ENCODE results near the gene NFE2L2. TPM values are rescaled to one million over a fixed set of nuclear protein-coding genes. Genes with fewer than 3 reads are reported as not detected.
"Not testable (repeated sequence)": the region's sequence is repeated elsewhere in the genome, so short reads cannot be mapped to it uniquely, and the experiment has no call there.

Gene NFE2L2
- total RNA-seq, 4 donors from 2014 or later: 33.0 to 93.3 (median 59.1) TPM

GRCh38 chr2:177221534-177221933 lies 43.0 kb downstream of the NFE2L2 start:
- H3K27me3 ChIP-seq: no peaks in the 10 kb centered on the region
- DNase-seq (no peak), ATAC-seq (no peak)
- H3K4me1 ChIP-seq: peaks cover 19 to 26% of the 10 kb centered on the region in 2 donors
- intact Hi-C loops (cut with DNase I; ENCODE audit: low total_unique reads): no loop called here
- TF ChIP-seq CTCF (IDR thresholded peaks at IDR 0.05 in 4 of 5, conservative IDR thresholded peaks at IDR 0.05 in 1 of 5) (no peak), POLR2A (IDR thresholded peaks at IDR 0.05) (no peak)
- peaks cover 10 to 64% of the 10 kb centered on the region in 2 donors for H3K36me3 ChIP-seq
- H3K27ac ChIP-seq: peak overlapping the region in 3 of 4 donors; percentile 48 to 66 (median 56)
- H3K4me3 ChIP-seq: no peak overlapping the region
- H3K9me3 ChIP-seq: no peaks in the 10 kb centered on the region
- in situ Hi-C loops (cut with MboI; ENCODE audit: low sequenced_read_pairs in 4 of 4): no loop called here

GRCh38 chr2:177219787-177220186 lies 44.7 kb downstream of the NFE2L2 start:
- H3K9me3 ChIP-seq; intact Hi-C loops (cut with DNase I; ENCODE audit: low total_unique reads); H3K4me3 ChIP-seq; ATAC-seq; H3K27ac ChIP-seq; H3K27me3 ChIP-seq; DNase-seq: not testable (repeated sequence)
- H3K4me1 ChIP-seq: peaks cover 36 to 43% of the 10 kb centered on the region in 2 donors
- in situ Hi-C loops (cut with MboI; ENCODE audit: low sequenced_read_pairs in 4 of 4): loop anchor here in 1 of 4 donors (10.0 kb wide), 1 partner anchor 45 kb away; the partner anchor contains the start of gene NFE2L2
- H3K36me3 ChIP-seq: peaks cover 12 to 70% of the 10 kb centered on the region in 2 donors

GRCh38 chr2:177217247-177217843 lies 47.2 kb downstream of the NFE2L2 start:
- intact Hi-C loops (cut with DNase I; ENCODE audit: low total_unique reads): no loop called here
- Histone ChIP-seq H3K27me3 (no peaks in the 10 kb centered on the region), H3K9me3 (no peaks in the 10 kb centered on the region), H3K4me3 (no peak overlapping the region), H3K27ac (peak overlapping the region in 3 of 4 donors; percentile 6 to 95 (median 24)), H3K36me3 (peaks cover 8 to 58% of the 10 kb centered on the region in 2 donors), H3K4me1 (peaks cover 47 to 55% of the 10 kb centered on the region in 2 donors)
- no peak for ATAC-seq
- no peak for DNase-seq
- TF ChIP-seq POLR2A (IDR thresholded peaks at IDR 0.05): no peak
- no peak for TF ChIP-seq CTCF (IDR thresholded peaks at IDR 0.05 in 4 of 5, conservative IDR thresholded peaks at IDR 0.05 in 1 of 5)
- in situ Hi-C loops (cut with MboI; ENCODE audit: low sequenced_read_pairs in 4 of 4): loop anchor here in 1 of 4 donors (10.0 kb wide), 1 partner anchor 47 kb away; the partner anchor contains the start of gene NFE2L2

GRCh38 chr2:177212891-177213856 lies 51.4 kb downstream of the NFE2L2 start:
- H3K27ac ChIP-seq: peak overlapping the region; percentile 95 to 100 (median 98)
- in situ Hi-C loops (cut with MboI; ENCODE audit: low sequenced_read_pairs in 4 of 4) (loop anchor here in 3 of 4 donors (5.0 to 10.0 kb wide), 2 partner anchors 49 to 52 kb away; partner anchors contain the start of gene NFE2L2 (in 3 of the 3)), intact Hi-C loops (cut with DNase I; ENCODE audit: low total_unique reads) (loop anchor here (1.0 to 2.0 kb wide), 3 partner anchors 30 to 1210 kb away; partner anchors contain the start of gene LNPK)
- peak; percentile 90 to 92 for DNase-seq
- no peaks in the 10 kb centered on the region for H3K27me3 ChIP-seq
- peaks cover 6 to 21% of the 10 kb centered on the region in 2 donors for H3K36me3 ChIP-seq
- TF ChIP-seq CTCF (IDR thresholded peaks at IDR 0.05 in 4 of 5, conservative IDR thresholded peaks at IDR 0.05 in 1 of 5) (peak in 1 of 5 experiments; percentile 16), POLR2A (IDR thresholded peaks at IDR 0.05) (no peak)
- ATAC-seq: peak; percentile 73
- H3K4me1 ChIP-seq: peaks cover 49 to 52% of the 10 kb centered on the region in 2 donors
- peak overlapping the region; percentile 75 to 92 (median 82) for H3K4me3 ChIP-seq
- H3K9me3 ChIP-seq: no peaks in the 10 kb centered on the region

All from gastrocnemius medialis (tissue), 4 donors.